Left hindlimb (tissue), 1 donor: ENCODE data around the gene SLC35E1.
A peak's percentile ranks its signal among the peaks of the same experiment; 100 is the strongest.
"Not testable (repeated sequence)": the region's sequence is repeated elsewhere in the genome, so short reads cannot be mapped to it uniquely, and the experiment has no call there.

Source experiments
- DNase-seq: peaks from one replicate; pipeline ENCODE4 v3.0.0-alpha.2; 2018

The SLC35E1 gene

GRCh38 chr19:16543734-16544133, 28.5 kb downstream of the SLC35E1 start:
- DNase-seq: not testable (repeated sequence)

GRCh38 chr19:16542910-16543472, 29.2 kb downstream of the SLC35E1 start:
- DNase-seq: no peak

GRCh38 chr19:16542045-16542909, 29.9 kb downstream of the SLC35E1 start, which contains the start of gene CHERP:
Gene CHERP (minus strand): TSS chr19:16542437. CDS start chr19:16542378, 59 bp downstream.
- peak; percentile 96 for DNase-seq

GRCh38 chr19:16541526-16542044, 30.6 kb downstream of the SLC35E1 start:
- DNase-seq: no peak

GRCh38 chr19:16540948-16541347, 31.3 kb downstream of the SLC35E1 start:
- DNase-seq: no peak

GRCh38 chr19:16537111-16537510, 35.1 kb downstream of the SLC35E1 start:
- DNase-seq: no peak

GRCh38 chr19:16536130-16536529, 36.1 kb downstream of the SLC35E1 start:
- DNase-seq: no peak

GRCh38 chr19:16535381-16535780, 36.8 kb downstream of the SLC35E1 start:
- no peak for DNase-seq

- no peak for DNase-seq
These were observed 39.6 kb downstream of the SLC35E1 start for GRCh38 chr19:16532440-16533234.

GRCh38 chr19:16531380-16531669, 40.9 kb downstream of the SLC35E1 start:
- no peak for DNase-seq

- DNase-seq: no peak
These were observed 41.5 kb downstream of the SLC35E1 start for GRCh38 chr19:16530540-16531379.

GRCh38 chr19:16529466-16530144, 42.6 kb downstream of the SLC35E1 start:
- no peak for DNase-seq

GRCh38 chr19:16527971-16528521, 44.2 kb downstream of the SLC35E1 start:
- no peak for DNase-seq

- no peak for DNase-seq
These were observed 44.8 kb downstream of the SLC35E1 start for GRCh38 chr19:16527334-16527935.

- no peak for DNase-seq
These were observed 46.3 kb downstream of the SLC35E1 start for GRCh38 chr19:16525751-16526481.

- no peak for DNase-seq
These were observed 47.1 kb downstream of the SLC35E1 start for GRCh38 chr19:16524991-16525734.

GRCh38 chr19:16522559-16523377, 49.4 kb downstream of the SLC35E1 start:
- no peak for DNase-seq

GRCh38 chr19:16521715-16522289, 50.4 kb downstream of the SLC35E1 start:
- DNase-seq: no peak
